ENCODE measurements around the gene CFAP251.

CFAP251 gene

GRCh38 chr12:122004633-122005071, 86.3 kb downstream of the CFAP251 start:
- no peak for DNase-seq (ENCODE audit: low read depth in 2 of 2)

GRCh38 chr12:122005252-122005776, 86.9 kb downstream of the CFAP251 start:
- no peak for DNase-seq (ENCODE audit: low read depth in 2 of 2)

- DNase-seq (ENCODE audit: low read depth in 2 of 2): no peak
These were observed 88.0 kb downstream of the CFAP251 start for GRCh38 chr12:122006186-122006926.

- no peak for DNase-seq (ENCODE audit: low read depth in 2 of 2)
These were observed 91.3 kb downstream of the CFAP251 start for GRCh38 chr12:122009741-122010140.

- no peak for DNase-seq (ENCODE audit: low read depth in 2 of 2)
These were observed 93.8 kb downstream of the CFAP251 start for GRCh38 chr12:122012184-122012583.

GRCh38 chr12:122013136-122013535, 94.7 kb downstream of the CFAP251 start:
- DNase-seq (ENCODE audit: low read depth in 2 of 2): no peak

- DNase-seq (ENCODE audit: low read depth in 2 of 2): no peak
These were observed 95.6 kb downstream of the CFAP251 start for GRCh38 chr12:122013791-122014590.

- no peak for DNase-seq (ENCODE audit: low read depth in 2 of 2)
These were observed 96.4 kb downstream of the CFAP251 start for GRCh38 chr12:122014781-122015180.

GRCh38 chr12:122018457-122018856, 100.1 kb downstream of the CFAP251 start:
- no peak for DNase-seq (ENCODE audit: low read depth in 2 of 2)

GRCh38 chr12:122018937-122019336, 100.5 kb downstream of the CFAP251 start:
- no peak for DNase-seq (ENCODE audit: low read depth in 2 of 2)

- DNase-seq (ENCODE audit: low read depth in 2 of 2): no peak
These were observed 102.4 kb downstream of the CFAP251 start for GRCh38 chr12:122020795-122021192.

- DNase-seq (ENCODE audit: low read depth in 2 of 2): no peak
These were observed 102.9 kb downstream of the CFAP251 start for GRCh38 chr12:122021193-122021821.

- DNase-seq (ENCODE audit: low read depth in 2 of 2): peak; percentile 35 to 36
These were observed 103.5 kb downstream of the CFAP251 start, which contains the start of gene BCL7A for GRCh38 chr12:122021822-122022392. Gene BCL7A, plus strand, starts transcription at chr12:122021884. Its CDS starts 208 bp downstream, at chr12:122022092.

GRCh38 chr12:122022393-122023338, 104.3 kb downstream of the CFAP251 start:
- DNase-seq (ENCODE audit: low read depth in 2 of 2): no peak

- DNase-seq (ENCODE audit: low read depth in 2 of 2): no peak
These were observed 105.1 kb downstream of the CFAP251 start for GRCh38 chr12:122023339-122024131.

GRCh38 chr12:122024132-122024785, 105.9 kb downstream of the CFAP251 start:
- DNase-seq (ENCODE audit: low read depth in 2 of 2): no peak

- DNase-seq (ENCODE audit: low read depth in 2 of 2): no peak
These were observed 108.4 kb downstream of the CFAP251 start for GRCh38 chr12:122026706-122027333.

GRCh38 chr12:122028165-122028904, 109.9 kb downstream of the CFAP251 start:
- no peak for DNase-seq (ENCODE audit: low read depth in 2 of 2)
